Activated effector memory CD4-positive, alpha-beta T cell treated with anti-CD3 and anti-CD28 coated beads, Interleukin-2, amount 50 U/mL, for 16 hours (primary cell): Measurements from ENCODE around the gene APP.
"Not testable (repeated sequence)": the region's sequence is repeated elsewhere in the genome, so short reads cannot be mapped to it uniquely, and the experiment has no call there.

Experiments used
- DNase-seq: peaks from one replicate; pipeline ENCODE4 v3.0.0-alpha.2; 2020

The APP gene

DNA sequence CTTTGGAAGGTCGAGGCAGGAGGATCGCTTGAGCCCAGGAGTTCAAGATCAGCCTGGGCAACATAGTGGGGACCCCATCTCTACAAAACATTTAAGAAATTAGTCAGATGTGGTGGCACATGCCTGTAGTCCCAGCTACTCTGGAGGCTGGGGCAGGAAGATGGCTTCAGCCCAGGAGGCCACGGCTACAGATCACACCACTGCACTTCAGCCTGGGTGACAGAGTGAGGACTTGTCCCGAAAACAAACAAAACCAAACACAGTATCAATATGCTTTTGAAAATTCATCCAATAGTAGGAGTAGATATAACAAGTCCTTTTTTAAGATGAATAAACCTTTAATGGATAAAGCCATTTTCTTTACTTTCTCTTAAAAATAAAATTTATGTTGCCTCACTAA is 8.5 kb downstream of the APP start:
- no peak for DNase-seq

DNA sequence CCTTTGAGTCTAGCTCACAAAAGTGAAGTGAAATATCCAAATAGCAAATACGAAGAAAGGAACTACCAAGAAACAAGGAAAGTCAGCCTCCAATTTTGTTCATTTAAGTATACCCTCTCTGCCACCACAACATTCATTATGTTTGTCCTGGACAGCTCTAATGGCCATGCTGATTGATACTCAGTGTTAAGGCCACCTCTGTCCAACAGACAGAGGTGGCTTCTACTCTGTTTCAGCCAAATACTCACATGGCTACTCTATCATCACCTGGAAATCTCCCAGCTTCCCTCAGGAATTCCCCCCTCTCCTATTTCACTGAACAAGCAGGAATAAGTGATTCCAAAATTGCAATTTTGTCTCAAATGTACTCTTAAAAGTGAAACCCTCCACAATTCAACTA is 10.7 kb downstream of the APP start:
- no peak for DNase-seq

DNA sequence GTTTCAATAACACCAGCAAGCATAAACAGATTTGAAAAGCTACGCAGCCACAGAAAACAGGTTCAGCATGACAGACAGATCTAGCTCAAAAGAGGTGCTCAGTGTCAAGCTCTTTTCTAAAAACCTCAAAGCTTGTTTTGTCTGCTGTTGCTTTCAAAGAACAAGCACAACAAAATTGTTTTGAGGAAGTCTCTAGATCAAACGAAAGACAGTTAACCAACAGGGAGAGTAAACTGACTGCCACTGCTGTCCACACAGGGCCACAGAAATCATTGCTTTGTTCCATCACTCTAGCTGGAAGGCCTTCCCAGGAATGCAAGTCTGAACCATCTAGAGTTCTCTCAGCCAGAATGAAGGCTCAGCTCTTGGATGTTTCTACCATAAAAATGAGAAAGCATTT is 12.8 kb downstream of the APP start:
- no peak for DNase-seq

DNA sequence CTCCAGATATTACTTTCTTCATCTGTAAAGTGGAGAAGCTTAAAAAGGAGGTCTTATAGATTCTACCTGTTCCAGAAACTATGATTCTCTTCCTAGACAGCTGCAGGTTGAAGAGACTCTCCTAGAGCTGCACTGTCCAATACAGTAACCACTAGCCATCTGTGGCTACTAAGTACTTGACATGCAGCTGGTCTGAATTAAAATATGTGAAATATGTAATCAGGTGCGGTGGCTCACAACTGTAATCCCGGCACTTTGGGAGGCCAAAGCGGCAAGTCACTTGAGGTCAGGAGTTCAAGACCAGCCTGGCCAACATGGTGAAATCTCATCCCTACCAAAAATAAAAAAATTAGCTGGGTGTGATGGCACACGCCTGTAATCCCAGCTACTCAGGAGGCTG is 15.8 kb downstream of the APP start:
- no peak for DNase-seq

DNA sequence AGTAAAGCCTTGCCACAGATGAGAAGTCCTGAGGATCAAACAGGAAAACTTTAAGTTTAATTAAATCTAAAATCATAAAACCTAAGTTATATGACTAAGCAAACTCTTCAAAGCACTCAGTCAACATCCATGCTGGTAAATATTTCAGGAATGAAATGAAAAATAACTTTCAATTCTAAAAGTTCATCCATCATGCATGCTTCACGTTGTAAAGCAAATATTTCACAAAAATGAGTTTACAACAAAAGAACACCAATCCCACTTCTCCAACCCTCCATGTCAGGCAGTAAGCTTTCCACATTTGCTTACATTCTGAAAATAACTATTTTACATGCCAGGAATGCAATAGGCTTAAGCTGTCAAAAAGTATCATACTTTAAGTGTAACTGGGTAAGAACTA is 16.8 kb downstream of the APP start:
- no peak for DNase-seq

DNA sequence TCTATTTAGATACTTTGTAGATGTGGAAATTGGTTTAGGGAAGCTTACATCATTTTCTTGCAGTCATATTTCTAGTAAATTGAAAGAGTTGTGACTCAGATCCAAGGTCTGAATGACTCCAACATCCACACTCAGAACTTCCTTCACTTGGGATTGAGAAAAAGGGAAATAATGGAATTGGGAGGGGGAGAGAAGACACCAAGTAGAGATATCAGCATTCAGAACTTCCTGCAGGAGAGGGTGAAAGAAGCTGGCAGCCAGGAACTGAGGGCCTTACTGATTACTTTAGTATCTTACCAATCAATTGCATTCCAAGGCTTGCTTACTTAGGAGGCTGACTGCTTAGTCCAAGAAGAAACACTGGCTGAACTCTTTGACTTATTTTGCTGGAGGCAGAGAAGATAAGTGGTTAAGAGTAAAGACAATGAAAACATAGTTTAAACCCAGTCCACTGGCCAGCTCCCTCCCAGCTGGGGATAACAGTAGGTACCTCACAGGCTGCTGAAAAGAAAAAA is 21.7 kb downstream of the APP start:
- no peak for DNase-seq

DNA sequence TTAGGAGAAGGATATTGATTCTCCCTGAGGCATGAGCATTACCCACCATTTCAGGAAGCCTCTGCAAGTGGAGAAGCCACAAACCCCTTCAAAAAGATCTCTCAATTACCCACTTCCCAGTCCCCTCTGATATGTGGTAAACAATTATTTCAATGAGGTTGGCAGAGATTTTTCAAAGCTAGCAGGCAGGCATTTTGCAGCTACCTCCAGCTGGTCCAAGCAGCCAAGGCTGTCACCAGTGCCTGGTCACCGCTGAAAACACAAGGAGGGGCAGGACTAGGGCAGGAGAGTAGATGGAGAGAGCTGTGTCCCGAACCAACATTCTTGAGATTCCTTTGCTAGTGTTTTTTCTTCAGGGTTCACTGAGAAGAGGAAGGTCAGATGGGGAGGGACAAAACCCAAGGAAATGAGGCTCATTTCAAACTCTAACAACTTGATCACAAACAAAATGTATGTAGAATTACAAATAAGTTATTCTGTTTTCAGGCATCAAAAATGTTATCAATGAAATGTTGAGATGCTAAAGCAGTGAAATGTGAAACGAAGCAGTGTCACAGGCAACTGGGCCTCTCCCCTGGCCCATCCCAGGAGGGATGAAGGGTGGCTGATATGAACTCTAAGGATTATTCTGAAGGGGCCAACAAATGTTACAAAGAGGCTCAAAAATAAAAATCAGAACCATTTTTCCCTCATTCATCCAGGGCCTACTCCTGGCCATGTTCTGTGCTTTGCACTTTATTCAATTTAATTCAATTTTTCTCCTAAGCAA is 22.3 kb downstream of the APP start:
- DNase-seq, result no peak

DNA sequence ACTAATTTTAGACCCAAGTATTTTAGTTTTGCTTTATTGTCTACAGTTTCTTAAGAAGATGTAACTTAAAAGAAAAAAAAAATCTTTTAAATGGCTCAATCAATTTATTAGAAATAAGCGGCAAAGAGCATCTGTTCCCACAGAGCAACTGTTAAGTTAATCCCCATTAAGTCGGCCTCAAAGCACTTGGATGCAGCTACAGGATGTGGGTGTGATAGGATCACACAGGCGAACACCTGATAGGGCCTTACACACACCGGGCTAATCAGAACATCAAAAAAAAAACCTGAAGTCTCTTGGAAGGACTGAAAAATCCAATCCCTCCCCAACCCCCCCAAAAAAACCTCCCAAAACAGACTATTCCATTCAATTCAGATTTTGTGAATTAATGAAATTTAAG is 23.0 kb downstream of the APP start:
- no peak for DNase-seq

DNA sequence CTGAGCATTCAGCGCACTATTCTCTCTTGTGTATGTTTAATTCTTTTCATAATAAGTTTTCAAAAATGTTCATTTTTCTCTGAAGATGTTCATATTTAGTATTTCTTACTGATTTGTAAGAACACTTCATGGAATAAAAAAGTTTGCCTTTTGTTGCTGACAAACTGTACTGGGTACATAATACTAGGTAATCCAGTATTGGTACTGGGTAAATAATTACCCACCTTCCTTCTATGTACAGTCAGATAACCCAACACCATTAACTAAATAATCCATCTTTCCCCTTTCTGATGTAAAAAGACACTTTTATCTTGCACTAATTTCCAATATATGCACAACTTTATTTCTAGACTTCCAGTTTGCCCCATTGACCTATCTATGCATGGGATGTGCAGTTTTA is 23.9 kb downstream of the APP start:
- DNase-seq, result no peak

DNA sequence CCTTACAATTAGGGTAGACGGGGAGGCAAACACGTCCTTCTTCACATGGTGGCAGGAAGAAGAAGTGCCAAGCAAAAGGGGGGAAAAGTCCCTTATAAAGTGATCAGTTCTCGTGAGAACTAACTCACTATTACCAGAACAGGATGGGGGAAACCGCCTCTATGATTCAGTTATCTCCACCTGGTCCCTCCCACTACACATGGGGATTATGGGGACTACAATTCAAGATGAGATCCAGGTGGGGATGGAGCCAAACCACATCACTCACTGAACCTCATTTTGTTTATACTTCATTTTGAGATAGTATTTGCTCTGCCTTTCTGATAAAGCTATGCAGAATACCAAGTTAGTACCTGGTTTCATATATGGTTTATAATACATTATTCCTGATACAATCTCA is 26.5 kb downstream of the APP start:
- DNase-seq, result no peak

DNA sequence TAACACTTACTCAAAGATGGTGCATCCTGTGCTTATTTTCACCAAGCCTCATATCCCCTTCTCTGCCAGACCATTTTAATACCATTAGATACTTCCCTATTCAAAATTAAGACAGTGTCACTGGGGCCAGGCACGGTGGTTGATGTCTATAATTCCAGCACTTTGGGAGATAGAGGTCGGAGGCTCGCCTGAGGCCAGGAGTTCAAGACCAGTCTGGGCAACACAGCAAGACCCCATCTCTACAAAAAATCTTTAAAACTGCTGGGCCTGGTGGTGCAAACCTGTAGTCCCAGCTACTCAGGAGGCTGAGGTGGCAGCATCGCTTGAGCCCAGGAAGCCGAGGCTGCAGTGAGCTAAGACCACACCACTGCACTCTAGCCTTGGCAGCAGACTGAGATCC is 28.2 kb downstream of the APP start:
- DNase-seq, result no peak

DNA sequence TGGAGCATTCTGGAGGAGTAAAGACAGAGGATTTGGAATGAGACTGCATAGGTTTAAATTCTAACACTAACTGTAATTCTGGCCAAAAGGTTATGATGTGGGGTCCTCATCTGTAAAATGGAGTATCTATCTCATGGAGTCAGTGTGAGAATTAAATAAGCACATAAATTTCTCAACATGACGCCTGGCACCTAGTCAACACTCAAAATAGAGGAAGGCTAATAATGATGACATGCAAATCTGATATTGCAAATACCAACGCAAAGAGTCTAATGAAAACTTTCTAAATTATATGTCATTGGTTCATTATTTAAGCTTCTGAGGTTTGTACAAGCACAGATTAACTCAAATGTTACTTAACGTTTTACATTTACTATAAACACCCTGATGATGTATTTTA is 29.6 kb downstream of the APP start:
- no peak for DNase-seq

DNA sequence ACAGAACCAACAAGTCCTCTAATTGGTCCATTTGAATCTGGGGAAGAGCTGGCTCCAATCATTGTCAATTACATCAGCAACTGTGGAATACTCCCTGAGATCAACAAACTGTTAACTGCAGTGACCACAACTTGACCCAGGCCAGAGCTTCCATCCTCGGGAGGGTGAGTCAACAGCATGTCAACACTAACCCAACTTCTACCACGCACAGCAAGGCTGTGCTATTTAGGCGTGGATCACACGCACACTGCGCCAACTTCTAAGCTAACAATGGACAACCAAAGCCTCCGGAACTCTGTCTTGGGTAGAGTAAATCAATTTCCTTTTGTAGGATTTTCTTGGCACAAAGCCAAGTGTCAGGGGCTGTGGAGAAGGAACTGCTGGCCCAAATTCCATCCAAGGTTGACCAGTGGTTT is 30.4 kb downstream of the APP start:
- DNase-seq, result no peak

DNA sequence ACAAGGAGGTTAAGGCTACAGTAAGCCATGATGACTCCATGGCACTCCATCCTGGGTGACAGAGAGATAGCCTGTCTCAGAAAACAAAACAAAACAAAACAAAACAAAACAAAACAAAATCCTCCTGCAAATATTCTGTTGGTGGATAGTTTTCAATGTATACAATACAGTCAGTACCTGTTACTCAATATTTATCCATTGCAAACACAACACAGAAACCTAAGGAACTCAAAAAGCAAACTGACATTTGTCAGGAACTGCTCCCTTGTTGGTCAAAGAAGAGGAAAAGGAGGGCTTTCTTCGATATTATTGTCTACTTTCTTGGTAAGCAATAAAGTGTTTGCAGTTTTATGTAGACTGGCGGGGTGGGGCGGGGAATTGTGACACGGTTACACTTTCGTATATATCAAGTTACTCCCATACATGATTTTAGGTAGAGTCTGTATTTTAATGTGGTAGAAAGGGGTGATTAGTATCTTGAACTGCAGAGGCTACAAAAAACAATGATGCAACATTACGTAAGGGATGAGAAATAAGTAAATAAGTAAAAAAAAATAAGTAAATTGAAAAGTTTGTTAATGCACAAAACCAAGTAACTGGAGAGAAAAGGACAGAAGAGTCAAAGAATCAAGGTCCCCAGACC is 31.8 kb downstream of the APP start:
- DNase-seq, result no peak

DNA sequence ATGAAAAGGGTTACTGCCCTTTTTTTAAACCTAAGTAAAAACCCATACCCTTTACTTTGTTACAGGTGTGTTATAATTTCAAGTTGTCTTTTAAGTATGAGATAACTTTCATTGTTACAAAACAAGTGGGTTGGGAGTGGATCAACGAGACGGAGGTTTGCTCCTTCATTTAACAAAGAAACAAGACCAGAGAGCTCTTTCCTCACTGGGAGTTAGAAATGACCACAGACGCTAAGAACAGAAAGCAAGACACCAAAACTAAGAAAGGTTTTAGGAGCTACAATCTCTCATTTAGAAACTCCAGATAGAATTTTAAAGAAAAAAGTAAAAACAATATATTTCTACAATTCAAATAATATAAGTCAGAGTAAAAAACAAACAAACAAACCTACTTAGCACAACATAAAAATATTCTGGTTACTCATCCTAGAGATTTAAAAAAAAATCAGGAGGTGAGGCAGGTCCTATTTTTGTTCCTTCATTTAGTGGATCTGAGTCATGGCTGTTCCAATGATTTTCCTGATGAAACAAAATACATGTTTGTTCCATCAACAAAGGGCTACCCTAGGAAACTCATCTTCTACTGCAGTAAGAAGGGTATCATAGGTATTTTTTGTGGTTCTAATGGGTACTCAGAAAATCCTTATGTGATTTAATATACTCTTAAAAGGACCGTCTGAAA is 33.0 kb downstream of the APP start:
- no peak for DNase-seq

DNA sequence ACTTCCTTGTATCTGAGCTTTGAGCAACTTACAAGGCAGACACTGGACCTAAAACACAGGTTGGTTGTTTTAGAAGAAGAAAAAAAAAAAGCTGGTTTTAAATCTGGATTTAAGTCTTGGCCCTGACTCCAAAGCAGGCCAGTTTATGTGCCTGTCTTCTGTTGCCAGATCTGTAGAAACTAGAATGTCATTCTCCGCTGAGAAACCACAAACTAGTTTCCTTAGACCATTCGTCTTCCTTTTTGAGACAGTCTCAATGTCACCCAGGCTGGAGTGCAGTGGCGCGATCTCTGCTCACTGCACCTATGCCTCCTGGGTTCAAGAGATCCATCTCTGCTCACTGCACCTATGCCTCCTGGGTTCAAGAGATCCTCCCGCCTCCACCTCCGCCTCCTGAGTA is 33.9 kb downstream of the APP start:
- DNase-seq, result no peak

DNA sequence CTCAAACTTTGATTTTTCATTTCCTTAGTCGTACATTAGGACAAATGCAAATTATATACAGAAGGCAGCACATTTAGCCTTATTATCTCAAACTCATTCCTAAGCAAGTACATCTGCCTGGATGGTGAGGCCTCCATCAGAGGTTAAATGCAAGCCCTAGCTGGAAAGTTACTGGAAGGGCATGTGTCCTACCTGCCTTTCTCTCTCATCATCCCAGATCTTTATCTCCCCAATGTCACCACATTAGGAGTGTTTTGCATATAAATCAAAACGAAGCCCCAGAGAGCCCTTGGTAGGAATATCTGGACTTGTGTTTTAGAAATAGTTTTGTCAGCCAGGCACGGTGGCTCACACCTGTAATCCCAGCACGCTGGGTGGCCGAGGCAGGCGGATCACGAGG is 35.0 kb downstream of the APP start:
- no peak for DNase-seq

DNA sequence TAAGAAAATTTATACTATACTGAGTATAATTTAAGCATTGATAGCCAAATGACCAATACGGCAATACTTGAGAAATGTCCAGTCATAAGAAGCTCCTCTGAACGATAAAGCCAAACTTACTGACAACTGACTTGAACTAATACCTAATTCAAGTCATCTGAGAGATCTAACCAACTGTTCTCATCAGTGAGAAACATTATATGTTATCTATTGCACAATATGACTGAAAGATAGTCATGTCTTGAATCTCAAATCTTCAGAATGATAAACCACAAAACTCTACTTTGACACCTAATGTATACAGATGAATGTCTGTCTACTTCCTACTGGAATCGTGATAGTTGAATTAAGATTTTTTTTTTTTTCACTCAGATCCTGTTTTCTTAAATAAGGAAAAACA is 39.0 kb downstream of the APP start:
- no peak for DNase-seq

DNA sequence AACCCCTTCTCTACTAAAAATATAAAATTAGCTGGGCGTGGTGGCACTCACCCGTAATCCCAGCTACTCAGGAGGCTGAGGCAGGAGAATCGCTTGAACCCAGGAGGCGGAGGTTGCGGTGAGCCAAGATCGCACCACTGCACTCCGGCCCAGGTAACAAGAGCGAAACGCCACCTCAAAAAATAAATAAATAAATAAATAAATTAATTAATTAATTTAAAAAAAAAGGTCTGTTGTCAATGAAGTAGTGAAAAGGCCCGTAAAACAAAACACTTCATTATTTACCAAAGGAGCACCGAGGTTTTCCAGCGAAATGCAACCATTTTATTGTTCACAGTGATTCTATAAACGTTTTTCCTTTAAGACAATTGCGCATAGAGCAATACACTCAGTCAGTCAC is 39.5 kb downstream of the APP start:
- not testable (repeated sequence) for DNase-seq

DNA sequence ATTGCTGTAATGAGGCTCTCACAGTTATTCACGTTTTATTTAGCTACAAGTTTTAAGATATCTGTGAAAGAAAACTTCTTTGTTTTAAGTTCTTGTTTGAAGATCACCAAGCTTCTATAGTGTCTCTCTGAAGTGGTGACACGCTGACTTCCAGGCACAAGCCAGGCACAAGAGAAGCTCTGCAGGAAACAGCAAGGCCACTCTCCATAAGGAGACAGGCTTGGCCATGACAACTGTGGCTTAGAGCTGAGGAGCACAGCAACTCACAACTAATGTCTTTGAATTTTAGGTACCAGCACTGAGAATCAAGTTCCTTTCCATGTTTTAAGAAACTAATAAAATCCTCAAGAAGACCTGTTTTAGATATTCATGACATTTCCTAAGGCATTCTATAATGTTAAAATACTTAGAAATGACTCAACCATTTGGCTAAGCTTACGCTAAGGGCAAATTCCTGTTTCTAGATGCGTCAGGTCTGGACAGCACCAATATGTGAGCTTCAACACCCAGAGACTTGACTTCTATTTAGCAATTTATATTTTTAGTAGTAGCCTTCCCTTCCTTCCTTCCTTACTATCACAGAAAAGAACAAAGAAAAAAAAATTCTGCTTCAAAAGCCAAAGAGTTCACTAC is 40.2 kb downstream of the APP start:
- no peak for DNase-seq

DNA sequence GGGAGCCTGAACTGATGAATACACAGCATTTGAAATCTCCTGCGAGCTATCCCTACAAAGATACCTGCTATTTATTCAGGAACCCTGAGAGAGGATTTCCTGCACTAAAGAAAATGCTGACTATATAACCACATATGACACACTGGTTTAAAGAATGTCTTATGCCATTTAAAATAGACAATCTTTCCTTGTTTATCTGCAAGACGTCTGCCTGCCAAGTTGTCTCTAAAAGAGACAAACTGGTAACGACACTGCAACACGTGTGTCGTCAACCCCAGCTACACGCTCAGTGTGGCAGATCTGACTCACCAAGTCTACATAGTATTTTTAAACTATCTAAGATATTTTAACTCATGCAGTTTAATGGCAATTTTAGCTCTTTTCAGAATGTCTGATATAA is 42.7 kb downstream of the APP start:
- DNase-seq, result no peak

DNA sequence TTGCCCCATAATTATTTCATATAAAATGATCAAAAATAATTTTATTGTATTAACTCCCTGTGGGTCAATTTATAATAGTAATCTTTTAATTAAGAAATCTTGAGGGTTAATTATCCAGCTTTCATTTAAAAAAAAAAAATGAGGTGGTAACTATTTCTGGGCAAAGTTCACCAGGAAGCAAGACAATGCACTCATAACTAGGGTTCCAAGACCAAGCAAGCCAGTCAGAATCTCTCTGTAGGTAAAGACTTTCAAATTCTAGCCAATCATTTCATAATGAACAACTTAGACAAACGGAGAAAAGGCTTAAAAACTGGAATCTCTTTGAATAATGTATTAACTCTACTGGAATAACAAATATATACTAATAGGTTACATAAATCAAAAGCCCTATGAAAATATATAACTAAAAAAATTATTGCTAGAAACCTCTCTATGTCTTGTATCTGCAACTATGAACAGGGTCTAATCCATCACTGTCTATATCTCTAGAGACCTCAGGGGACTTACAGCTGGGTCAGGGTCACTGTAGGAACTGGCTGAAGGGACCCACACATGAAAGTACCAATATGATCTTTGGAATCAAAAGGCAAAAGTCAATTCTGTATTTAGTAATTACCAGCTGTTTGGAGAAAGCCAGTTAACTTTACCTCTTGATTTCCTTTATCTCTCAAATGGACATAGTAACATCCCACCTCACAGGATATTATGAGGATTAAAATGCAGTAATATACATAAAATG is 43.3 kb downstream of the APP start:
- no peak for DNase-seq

DNA sequence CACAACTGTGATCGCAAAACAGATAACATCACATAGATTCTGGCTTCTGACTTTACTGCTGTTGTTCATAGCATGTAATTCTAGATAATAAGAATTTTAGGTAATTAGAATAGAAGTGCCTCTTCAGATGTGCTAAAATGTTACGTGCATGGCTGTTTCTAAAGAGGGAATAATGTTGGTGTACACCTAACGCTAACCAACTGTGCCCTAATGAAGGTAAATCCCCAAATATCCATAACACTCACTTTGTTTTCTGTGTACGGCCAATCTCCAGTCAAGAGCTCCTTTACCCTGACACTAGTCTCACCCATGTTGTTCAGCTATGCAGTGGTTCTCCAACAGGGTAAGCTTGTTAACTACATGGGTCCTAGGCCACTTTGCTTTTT is 44.4 kb downstream of the APP start:
- DNase-seq, result no peak
